OCI-LY1 (cell line): ENCODE results near the gene TES.

Experiments
- H2AFZ ChIP-seq: fragments of 200-600 bp; sonication (generic), shearing (Covaris generic); 2 replicates; pipeline ENCODE4 v1.6.0; 2014; ENCODE audit warnings: antibody characterized with exemption, mild to moderate bottlenecking, low read length
- H3F3A ChIP-seq: fragments of 200-600 bp; sonication (generic), shearing (Covaris generic); 2 replicates; pipeline ENCODE4 v1.6.0; 2014; ENCODE audit warnings: mild to moderate bottlenecking, antibody characterized with exemption, low read length, moderate library complexity; ENCODE audit not compliant: insufficient read depth
- H3K27ac ChIP-seq: fragments of 200-600 bp; sonication (generic); 2 replicates; pipeline ENCODE4 v1.5.1; 2014; ENCODE audit warnings: low read length, mixed run types, mild to moderate bottlenecking, low read depth; ENCODE audit not compliant: poor library complexity, severe bottlenecking
- H3K27me3 ChIP-seq: fragments of 200-600 bp; sonication (generic); 2 replicates; pipeline ENCODE4 v1.6.0; 2014; ENCODE audit warnings: antibody characterized with exemption, mild to moderate bottlenecking, low read length, moderate library complexity; ENCODE audit not compliant: insufficient read depth
- H3K36me3 ChIP-seq: fragments of 200-600 bp; sonication (generic); 2 replicates; pipeline ENCODE4 v1.6.1; 2014; ENCODE audit warnings: mild to moderate bottlenecking, antibody characterized with exemption, low read length, moderate library complexity, mixed read lengths; ENCODE audit not compliant: insufficient read depth
- H3K4me1 ChIP-seq: fragments of 200-600 bp; sonication (generic); 2 replicates; pipeline ENCODE4 v1.5.1; 2014; ENCODE audit warnings: mild to moderate bottlenecking, low read length, moderate library complexity; ENCODE audit not compliant: insufficient read depth, severe bottlenecking
- H3K4me2 ChIP-seq: fragments of 200-600 bp; sonication (generic), shearing (Covaris generic); 2 replicates; pipeline ENCODE4 v1.6.1; 2014; ENCODE audit warnings: low read length
- H3K4me3 ChIP-seq: fragments of 200-600 bp; sonication (generic); 2 replicates; pipeline ENCODE4 v1.5.1; 2014; ENCODE audit warnings: low read length, low read depth, mild to moderate bottlenecking, mixed read lengths; ENCODE audit not compliant: poor library complexity, severe bottlenecking
- H3K79me2 ChIP-seq: fragments of 200-600 bp; shearing (Covaris generic); 2 replicates; pipeline ENCODE4 v1.6.1; 2016; ENCODE audit warnings: mixed run types, low read length, mixed read lengths; ENCODE audit not compliant: insufficient read depth
- H3K9ac ChIP-seq: fragments of 200-600 bp; sonication (generic), shearing (Covaris generic); 2 replicates; pipeline ENCODE4 v1.6.1; 2014; ENCODE audit warnings: mild to moderate bottlenecking, low read length, mixed read lengths
- H3K9me2 ChIP-seq: fragments of 200-600 bp; sonication (generic), shearing (Covaris generic); 2 replicates; pipeline ENCODE4 v1.6.1; 2014; ENCODE audit warnings: low read depth, mild to moderate bottlenecking, low read length, mixed read lengths
- H3K9me3 ChIP-seq: fragments of 200-600 bp; shearing (Covaris generic); 2 replicates; pipeline ENCODE4 v1.6.1; 2014; ENCODE audit warnings: low read length, mixed read lengths
- H4K20me1 ChIP-seq: fragments of 200-600 bp; sonication (generic), shearing (Covaris generic); 2 replicates; pipeline ENCODE4 v1.6.0; 2016; ENCODE audit warnings: mild to moderate bottlenecking, low read length; ENCODE audit not compliant: insufficient read depth
- CTCF ChIP-seq: fragments of 200-600 bp; sonication (generic), shearing (Covaris generic); IDR thresholded peaks from 2 replicates; pipeline ENCODE4 v1.5.1; 2017; ENCODE audit warnings: mild to moderate bottlenecking, antibody characterized with exemption, low read length, moderate library complexity, mixed read lengths
- EZH2 ChIP-seq: fragments of 200-600 bp; sonication (generic), shearing (Covaris generic); IDR thresholded peaks from 2 replicates; pipeline ENCODE4 v1.8.0; 2017; ENCODE audit warnings: borderline replicate concordance, mixed run types, mild to moderate bottlenecking, antibody characterized with exemption, low read length, moderate library complexity, mixed read lengths

Gene TES

GRCh38 chr7:116229366-116229765, 19.0 kb downstream of the TES start:
- no peak overlapping the region for H3K4me3 ChIP-seq
- H3K27ac ChIP-seq = no peak overlapping the region
- no peak overlapping the region for H3K4me2 ChIP-seq
- H4K20me1 ChIP-seq = peaks cover 3% of the 10 kb centered on the region; the same call in 1 of the 2 replicates
- H3K9ac ChIP-seq = no peak overlapping the region
- peaks cover 57% of the 10 kb centered on the region for H3K4me1 ChIP-seq
- no peaks in the 10 kb centered on the region for H3K9me3 ChIP-seq
- peaks cover 86% of the 10 kb centered on the region for H3K79me2 ChIP-seq
- H3K9me2 ChIP-seq = no peaks in the 10 kb centered on the region
- no peaks in the 10 kb centered on the region for H3K36me3 ChIP-seq
- H3K27me3 ChIP-seq = no peaks in the 10 kb centered on the region
- H3F3A ChIP-seq = no peaks in the 10 kb centered on the region
- no peak overlapping the region for H2AFZ ChIP-seq
- TF ChIP-seq EZH2 = no peak
- no peak for TF ChIP-seq CTCF

- Histone ChIP-seq H4K20me1 (peaks cover 3% of the 10 kb centered on the region; the same call in 1 of the 2 replicates), H3K79me2 (peaks cover 75% of the 10 kb centered on the region), H3K9me2 (no peaks in the 10 kb centered on the region), H3K9ac (no peak overlapping the region), H3K4me1 (peaks cover 47% of the 10 kb centered on the region), H3K4me3 (no peak overlapping the region), H3F3A (no peaks in the 10 kb centered on the region), H2AFZ (no peak overlapping the region), H3K27me3 (no peaks in the 10 kb centered on the region), H3K9me3 (no peaks in the 10 kb centered on the region), H3K27ac (no peak overlapping the region), H3K4me2 (no peak overlapping the region), H3K36me3 (no peaks in the 10 kb centered on the region)
- TF ChIP-seq EZH2 (no peak), CTCF (no peak)
Measured at GRCh38 chr7:116230191-116231005, 20.1 kb downstream of the TES start.

- H3K4me3 ChIP-seq = no peak overlapping the region
- H3K4me1 ChIP-seq = peaks cover 36% of the 10 kb centered on the region
- H3K9me2 ChIP-seq = no peaks in the 10 kb centered on the region
- no peaks in the 10 kb centered on the region for H3K27me3 ChIP-seq
- no peak overlapping the region for H3K27ac ChIP-seq
- peaks cover 1% of the 10 kb centered on the region; the same call in 1 of the 2 replicates for H3K36me3 ChIP-seq
- H2AFZ ChIP-seq = no peak overlapping the region
- H4K20me1 ChIP-seq = 0 out of 2 replicates have a peak, but pooled peaks cover 3% of the 10 kb centered on the region
- TF ChIP-seq CTCF (no peak), EZH2 (no peak)
- no peaks in the 10 kb centered on the region for H3F3A ChIP-seq
- H3K9me3 ChIP-seq = no peaks in the 10 kb centered on the region
- H3K4me2 ChIP-seq = no peak overlapping the region
- no peak overlapping the region for H3K9ac ChIP-seq
- peaks cover 64% of the 10 kb centered on the region for H3K79me2 ChIP-seq
Measured at GRCh38 chr7:116231543-116231942, 21.2 kb downstream of the TES start.
